SW480 (cell line): ENCODE measurements around the gene PPIF.

Experiments used
- DNase-seq: peaks from one replicate; pipeline ENCODE4 v3.0.0-alpha.2; 2016; ENCODE audit warnings: low spot score

Gene PPIF

DNA sequence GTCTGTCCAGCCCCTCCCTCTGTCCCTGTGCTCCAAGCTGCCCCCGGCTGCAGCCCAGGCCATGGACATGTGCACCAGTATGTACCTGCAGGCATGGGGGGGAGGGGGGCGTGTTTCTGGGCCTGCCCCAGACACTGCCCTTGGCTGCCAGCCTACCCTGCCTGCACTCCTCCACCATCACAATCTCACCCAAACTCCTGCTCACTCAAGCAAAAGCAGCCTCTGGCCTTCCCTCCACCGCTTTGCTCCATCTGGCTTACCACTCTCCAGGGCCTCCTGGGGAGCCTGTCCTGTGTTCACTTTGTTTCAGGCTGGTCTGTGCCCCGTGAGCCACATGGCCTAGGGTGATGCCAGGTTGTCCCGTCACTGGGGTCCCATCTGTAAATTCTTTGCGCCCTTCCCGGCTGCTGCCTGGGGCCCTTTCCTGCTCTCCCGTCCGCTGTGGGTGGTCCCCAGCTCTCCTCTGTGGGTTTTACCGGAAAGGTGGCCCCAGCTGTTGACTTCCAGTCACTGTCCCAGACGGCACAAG, 33.3 kb upstream of the PPIF start:
- no peak for DNase-seq

DNA sequence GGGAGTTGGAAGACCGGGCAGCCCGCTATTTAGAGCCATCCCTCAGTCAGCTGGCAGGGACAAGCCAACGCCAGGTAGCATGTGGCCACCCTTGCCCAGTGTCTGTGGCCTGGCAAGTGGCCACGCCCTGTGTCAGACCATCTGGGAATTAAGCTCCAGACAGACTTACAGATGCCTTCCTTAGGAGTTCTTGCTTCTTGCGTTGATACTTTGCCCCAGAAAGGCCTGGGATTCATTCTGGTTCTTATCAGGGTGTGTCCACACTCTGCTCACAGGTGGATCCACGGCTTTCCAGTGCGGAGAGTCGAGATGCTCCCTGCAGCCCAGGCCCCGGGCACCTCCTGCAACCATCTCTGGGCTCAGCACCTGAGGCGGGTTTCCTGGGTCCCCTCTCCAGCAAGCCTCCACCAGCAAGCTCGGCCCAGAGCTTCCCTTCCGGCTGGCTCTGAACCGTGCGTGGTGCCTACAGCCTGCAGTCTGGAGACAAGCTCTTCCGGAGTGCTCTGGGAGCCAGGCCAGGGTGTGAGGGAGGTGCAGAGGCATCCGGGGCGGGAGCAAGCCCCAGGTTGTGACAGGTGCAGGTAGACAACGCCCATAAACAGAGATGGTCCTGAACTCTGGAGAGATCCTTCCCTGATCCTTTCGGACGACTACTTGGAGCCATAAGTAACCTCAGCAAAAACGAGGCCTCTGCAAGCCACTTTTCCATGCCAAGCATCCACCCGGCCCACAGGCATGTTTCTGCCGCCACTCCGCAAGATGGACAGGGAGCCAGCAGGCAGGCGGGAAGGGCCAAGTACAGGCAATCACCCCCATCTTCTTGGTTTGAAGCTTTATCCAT, 32.3 kb upstream of the PPIF start:
- DNase-seq: no peak

DNA sequence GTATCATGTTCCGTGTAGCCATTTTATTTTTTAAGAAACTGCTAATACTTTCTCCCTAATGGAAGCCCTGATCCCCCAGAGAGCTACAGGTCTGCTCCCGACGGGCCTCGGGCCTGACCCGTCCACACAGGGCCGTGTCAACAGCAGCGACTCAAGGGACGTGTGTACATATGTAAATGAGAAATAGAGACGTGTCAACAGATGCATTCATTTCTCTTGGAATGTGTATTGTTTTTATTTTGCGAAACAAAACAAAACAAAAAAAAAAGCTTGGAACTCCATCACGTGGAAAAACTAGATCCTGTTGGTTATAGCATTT, 31.7 kb upstream of the PPIF start:
- no peak for DNase-seq

DNA sequence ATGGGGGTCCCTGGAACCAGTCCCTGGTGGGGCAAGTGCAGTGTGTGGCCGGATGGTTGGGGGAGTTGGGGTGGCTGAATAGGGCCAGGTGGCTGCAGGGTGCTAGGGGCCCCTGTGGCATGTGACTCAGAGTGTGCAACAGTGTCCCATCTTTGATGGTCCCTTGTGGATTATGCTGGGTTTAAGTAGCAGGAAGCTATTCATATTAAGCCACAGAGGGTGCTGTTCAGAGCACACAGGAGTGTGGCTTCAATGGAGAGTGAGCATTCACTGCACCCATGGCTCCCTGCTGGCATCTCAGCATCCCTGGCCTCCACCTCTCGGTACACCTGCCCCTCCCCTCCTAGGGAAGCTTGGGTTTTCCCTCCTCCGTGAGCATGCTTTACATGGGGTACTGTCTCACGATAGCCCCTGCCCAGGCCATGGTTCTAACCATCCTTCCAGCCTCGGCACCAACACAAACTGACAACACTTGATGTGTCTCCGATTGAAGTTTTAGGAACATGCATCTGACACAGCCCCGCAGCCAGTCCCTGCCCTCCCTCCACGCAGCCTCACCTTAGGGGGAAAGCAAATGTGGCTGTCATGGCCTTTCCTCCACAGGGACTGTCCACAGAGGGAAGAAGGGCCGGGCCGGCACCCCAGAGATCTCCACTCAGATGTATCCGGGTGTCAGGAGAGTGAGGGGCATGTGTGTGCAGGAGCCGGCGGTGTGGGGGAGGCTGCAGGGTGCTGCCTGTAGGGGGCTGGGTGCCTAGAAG, 30.4 kb upstream of the PPIF start:
- peak; percentile 81 for DNase-seq

DNA sequence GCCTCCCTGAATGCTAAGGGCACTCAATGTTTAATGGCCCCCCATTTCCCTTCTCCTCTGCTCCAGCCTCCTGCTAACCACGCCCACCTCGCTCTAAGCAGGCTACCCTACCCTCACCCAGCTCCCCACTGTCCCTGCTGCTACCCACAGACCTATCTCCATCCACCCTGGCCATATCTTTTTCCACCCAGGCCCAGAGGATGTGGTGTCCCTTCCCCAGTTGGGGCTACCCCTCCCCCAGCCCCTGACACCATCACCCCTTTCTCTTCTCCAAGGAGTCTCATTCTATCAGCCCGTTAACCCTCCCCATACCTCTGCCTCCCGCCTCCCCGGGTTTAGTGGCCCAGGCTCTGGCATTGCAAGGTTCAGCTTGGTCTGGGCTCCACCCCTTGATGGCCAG, 28.9 kb upstream of the PPIF start:
- DNase-seq: no peak

DNA sequence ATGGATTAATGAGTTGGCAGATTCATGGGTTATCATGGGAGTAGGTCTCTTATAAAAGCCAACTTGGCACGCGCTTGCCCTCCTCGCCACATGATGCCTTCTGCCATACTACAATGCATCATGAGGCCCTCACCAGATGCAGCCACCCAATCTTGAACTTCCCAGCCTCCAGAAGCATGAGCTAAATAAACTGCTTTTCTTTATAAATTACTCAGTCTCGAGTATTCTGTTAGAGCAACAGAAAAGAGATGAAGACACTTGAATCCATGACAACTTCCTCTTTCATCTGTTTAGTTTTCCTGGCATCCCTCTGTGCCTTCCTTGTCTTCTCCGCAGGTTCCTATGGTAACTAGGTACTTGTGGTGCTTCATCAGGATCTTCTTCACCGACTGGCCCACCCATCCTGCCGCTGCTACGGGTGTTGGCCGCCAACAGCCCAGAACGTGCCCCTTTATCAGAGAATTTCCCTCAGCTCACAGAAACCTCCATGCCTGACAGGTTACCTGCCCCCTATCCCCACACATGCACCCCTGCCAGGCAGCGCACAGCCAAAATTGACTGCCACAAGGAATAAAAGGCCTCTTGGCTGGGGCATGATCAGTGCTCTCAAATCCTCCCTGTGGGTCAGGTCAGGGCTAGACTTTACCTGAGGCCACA, 28.0 kb upstream of the PPIF start:
- DNase-seq: no peak

DNA sequence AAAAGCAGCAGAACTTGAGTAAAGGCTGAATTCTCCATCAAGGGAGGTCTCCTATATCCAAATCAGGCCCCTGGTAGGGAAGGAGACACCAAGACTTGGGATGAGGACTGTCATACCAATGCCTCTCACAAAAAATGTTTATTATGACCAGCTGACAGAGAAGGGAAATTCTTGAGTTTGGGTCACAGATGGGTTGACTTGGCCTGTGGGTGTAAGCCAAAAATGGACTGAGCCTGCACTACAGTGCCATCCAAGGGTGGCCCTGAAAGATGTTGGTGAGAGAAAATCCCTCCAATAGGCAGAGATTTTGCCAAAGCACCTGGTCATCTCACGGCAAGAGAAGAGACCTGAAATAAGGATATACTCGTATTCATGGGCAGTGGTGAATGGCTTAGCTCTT, 27.0 kb upstream of the PPIF start:
- no peak for DNase-seq

DNA sequence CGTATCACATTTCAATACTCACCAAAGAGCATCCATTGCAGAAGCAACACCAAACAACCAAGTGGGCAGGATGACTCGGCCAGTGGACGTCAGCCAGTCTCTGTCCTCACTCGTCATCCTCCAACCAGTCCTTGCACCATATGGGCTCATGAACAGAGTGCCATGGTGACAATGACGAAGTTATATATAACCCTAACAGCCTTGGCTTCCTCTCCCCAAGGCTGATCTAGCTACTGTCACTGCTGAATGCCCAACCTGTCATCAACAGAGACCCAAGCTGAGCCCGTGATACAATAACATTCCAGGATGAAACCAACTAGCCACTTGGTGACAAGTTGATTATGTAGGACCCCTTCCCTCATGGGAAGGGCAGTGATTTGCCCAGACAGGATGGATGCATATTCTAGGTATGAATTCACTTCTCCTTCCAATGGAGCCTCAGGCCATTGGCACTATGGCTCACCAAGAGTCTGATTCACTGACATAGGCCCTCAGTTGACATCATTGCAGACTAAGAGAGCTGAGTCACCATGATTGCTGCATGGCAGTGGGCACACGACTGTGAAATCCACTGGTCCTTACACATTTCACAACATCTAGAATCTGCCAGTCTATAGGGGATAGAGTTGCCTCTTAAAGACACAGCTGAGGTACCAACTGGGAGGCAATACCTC, 26.3 kb upstream of the PPIF start:
- DNase-seq: no peak

DNA sequence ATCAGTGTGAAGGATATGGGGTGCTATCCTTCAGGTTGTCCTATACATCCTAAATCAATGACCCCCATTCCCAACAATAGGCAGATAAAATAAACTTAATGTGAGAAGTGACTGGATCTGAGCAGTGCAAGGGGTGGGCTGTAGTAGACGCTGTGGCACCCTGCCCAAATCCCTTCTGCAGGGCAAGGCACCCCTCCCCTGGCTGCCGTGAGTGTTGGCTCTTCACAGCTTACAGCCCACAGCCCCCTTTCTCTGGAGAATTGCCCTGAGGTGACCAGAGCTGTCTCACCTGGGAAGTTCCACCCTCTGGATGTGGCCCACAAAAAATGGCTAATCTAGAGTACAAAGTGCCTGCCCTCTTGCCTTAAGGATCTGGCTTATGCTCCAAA, 25.8 kb upstream of the PPIF start:
- no peak for DNase-seq

DNA sequence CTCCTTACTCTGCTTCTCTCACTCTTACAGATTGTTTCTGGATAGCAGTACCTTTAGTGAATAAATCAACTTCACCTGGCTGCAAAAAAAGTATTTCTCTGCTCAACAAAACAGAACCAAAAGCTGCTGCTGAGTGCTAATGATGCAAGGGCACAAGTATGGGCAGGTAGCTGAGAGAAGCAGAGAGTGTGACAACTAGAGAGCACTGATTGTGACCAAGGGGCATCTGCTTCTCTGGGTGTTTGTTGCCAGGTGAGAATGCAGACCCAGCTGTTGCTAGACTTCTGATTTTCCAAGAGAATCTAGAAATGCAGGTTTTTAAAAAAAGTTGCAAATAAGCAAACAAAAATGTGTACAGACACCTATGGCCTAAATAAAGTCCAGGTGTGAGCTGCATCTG, 25.3 kb upstream of the PPIF start:
- no peak for DNase-seq

DNA sequence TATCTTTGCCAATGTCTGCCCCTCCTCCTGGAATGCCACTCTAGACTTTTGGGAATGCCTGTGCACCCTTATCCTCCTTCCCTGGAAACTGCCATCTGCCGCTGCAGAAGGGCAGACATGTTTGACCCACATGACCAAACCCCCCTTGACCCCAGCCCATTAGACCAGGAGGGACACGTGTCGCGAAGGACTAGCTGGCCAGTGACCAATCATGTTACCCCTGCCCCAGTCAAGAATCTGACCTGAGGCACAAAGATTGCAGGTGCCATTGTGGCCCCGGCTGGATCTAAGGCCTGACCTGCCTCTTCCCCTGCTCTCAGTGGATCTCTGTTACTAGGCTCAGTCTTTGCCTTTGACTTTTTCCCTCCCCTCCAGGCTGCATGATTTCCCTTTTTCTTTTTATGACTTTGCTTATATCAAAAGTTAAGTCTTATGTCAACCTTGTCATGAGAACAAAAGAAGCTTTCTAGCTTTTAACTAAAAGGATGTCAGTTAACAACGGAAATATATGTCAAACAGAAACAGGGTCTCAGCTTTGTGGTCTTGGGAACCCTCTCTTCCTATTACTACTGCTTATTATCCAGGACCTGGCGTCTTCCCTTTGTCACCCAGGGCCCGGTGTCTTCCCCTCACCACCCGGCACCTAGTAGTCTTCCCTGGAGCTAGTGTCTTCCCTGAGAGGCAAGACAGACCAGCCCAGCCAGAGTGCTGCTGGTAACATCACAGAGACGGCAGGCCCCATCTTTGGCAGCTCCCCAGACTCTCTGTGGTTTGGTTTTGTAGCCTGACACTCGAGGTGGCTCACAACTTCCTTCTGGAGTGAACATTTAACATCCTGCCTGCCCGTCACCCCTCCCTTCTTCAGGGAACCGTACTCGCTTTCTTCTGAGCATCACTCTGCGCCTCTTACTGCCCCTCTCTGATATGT, 24.4 kb upstream of the PPIF start:
- no peak for DNase-seq

DNA sequence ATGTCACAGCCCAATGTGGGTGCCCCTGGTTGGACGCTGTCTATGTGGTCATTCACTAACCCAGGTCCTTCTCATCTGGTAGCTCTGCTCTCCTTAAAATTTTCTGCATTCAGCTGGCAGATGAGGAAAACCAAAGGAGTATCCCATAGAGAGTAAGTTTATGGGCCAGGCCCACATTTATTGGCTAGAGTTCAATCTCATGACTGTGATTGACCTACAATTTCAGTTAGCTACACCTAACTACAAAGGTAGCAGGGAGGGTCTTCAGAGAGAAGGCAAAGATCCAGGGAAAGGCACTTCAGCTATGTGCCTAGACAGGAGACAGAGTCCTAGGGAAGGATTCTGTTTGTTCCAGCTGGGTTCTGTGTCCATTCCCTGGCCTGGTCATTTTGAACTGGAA, 23.7 kb upstream of the PPIF start:
- no peak for DNase-seq

DNA sequence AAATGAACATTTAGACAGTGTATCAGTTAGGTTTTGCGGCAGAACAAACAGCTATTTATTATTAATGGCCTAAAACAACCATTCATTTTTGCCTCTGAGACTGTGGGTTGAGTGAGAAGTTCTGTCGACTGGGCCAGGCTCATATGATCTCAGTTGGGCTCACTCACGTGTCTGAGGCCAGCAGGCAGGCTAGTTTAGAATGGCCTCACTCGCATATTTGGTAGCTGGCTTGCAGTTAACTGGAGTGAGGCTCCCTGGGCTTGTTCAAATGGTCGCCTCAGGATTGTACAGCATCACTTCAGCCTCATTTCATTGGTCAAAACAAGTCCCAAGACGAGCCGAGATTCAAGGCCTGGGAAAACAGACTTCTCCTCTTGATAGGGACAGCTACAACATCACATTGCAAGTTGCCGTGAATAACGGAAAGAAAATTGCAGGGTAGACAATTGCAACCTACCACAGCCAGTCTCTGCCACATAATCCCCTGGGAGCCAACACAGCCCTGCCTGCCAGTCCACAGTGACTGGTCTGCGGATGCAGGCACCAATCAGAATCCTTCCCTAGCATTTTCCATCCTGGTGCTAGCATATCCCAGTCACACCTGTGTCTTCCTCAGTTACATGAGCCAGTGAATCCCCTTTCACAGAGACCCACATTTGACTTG, 23.1 kb upstream of the PPIF start:
- DNase-seq: no peak

DNA sequence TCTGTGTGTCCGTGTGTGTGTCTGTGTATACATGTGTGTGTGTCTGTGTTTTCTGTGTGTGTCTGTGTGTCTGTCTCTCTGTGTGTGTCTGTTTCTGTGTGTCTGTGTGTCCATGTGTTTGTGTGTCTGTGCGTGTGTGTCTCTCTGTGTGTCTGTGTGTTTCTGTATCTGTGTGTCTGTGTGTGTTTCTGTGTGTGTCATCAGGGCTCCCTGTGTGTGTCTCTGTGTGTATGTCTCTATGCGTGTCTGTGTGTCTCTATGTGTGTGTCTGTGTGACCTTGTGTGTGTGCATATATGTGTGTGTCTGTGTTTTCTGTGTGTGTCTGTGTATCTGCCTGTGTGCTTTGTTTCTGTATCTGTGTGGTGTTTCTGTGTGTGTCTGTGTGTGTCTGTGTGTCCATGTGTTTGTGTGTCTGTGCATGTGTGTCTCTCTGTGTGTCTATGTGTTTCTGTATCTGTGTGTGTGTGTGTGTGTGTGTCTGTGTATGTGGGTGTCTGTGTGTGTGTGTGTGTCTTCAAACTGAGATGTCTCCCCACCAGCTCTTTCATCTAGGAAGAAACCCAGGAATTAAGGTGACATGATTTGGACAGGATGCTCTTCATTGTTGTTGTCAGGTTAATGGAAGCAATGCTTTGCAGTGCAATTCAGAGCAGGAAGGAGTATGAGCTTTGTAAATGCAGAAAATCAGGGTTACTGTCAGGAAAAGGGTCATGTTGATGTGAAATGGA, 20.7 kb upstream of the PPIF start:
- DNase-seq: no peak

DNA sequence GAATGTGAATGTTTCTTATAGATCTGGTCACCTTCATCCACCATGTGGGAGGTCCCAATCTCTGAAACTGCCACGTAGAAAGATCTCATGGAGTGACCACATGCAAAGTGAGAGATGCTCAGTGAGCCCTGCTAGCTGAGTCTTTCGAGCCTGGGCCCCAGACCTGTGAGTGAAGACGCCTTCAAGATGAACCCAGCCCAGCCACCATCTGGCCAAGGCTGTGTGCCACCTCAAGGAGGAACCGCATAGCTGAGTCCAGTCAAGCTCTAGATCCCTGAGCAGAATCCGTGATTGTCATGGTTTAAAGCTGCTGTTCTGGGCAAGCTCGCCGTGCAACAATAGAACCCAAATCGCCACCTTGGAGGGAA, 20.2 kb upstream of the PPIF start:
- no peak for DNase-seq

DNA sequence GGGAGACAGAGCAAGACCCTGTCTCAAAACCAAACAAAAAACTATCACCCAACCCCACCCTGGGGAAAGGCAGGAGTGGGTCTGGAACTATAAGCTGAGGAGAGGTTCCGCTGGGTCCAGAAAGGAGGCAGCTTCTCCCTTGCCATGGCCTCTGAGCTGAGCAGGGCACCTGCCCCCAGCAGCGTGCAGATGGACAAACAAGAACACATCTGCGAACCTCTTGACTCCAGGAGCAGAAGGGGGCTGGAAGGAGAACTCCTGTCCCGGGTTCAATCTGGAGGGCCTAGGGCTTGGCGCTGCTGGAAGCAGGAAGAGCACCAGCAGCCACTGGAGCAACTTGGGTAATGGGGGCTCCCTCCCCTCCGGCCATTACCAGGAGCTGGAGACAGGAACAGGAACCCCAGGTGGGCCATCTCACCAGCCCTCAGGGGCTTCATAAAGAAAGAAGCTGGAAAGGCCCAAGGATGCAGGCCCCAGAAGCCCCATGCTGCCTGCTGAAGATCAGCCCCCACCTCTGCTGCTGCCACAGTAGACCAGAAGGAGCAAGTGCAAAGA, 19.0 kb upstream of the PPIF start:
- DNase-seq: no peak

DNA sequence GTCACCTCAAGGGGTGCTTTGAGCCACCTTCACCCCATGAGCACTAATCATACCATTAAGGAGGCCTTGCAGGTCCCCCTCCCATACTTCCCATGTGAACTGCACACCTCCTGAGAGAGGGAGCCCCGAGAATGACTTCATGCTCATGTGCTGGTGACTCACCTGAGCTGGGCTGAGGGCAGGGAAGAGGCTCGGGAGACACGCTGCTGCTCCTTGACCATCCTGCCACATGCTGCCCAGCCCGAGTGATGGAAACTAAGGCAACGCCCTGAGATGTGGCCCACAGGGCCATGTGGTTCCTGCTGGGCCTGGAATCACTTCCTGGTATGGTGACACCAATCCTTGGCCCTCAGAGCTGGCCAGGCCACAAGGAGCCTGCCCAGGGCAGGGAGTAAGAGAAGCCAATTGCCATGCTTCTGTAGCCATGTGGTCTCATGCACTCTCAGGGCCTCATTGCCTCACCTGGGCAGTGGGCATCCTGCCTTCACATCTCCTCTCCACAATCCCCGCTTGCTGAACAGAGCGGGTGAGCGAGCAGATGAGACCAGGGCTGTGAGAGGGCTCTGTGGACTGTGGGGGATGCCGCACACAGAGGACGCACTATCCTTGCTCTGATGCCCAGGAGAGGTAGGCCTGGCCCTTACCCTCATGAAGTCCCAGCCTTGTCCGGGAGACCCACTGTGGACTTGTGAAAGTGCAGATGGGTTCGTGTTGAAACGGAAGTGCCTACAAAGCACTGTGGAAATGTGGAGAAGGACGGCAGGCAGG, 18.3 kb upstream of the PPIF start:
- peak; percentile 50 for DNase-seq

DNA sequence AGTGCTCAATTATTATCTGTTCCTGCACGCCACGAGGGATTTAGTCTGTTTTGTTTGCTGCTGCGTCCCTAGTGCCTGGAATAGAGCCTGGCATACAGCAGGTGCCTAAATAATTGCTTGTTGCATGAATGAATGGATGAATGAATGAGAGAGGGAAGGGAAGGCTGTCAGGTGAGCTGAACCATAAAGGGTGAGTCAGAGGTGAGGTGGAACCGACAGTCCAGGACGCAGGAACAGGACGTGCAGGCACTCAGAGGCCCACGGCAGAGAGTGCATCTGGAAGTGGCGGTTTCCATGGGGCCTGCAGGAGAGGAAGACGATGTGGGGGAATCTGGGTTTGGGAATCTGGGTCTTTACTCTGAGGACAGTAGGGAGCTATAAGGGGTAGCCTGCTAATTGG, 17.7 kb upstream of the PPIF start:
- no peak for DNase-seq

DNA sequence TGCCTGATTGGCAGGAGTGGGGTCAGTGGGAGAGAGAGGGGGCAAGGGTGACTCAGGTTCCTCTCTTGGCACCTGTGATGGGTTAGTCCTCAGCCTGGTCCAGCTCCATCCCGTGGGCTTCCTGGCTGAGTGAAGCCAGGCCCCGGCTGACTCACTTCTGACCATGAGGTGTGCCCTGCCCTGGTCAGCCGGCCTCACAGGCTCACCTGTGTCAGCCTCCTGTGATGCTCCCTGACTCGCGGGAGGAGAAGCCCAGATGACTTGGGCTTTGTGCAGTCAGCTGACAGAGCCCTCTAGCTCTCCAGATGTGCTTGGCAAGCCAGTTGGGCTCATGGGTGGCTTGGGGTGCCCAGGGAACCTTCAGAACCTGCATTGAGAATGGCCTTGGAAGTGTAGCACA, 16.0 kb upstream of the PPIF start:
- peak; percentile 50 for DNase-seq
